ENCODE measurements around the gene PGGT1B.
A peak's percentile ranks its signal among the peaks of the same experiment; 100 is the strongest.
"Not testable (repeated sequence)": the region's sequence is repeated elsewhere in the genome, so short reads cannot be mapped to it uniquely, and the experiment has no call there.

PGGT1B gene

DNA sequence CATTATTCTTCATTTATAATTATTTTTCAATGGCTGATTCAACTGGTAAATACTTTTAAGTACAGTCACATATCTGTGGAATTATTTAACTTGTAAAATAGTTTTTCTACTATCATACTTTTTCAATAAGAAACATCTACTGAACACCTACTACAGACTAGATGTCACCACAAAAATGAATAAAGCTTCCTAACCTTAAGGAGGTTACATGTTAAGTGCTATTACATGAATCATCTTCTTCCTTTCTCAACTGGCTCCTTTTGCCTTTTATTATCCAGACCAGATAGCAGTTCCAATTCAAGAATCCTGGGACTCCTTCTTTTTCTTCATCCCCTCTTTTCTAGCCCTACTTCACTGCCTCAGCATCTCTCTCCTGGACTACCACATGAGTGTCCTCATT is 4.7 kb downstream of the PGGT1B start:
- no peak for DNase-seq

DNA sequence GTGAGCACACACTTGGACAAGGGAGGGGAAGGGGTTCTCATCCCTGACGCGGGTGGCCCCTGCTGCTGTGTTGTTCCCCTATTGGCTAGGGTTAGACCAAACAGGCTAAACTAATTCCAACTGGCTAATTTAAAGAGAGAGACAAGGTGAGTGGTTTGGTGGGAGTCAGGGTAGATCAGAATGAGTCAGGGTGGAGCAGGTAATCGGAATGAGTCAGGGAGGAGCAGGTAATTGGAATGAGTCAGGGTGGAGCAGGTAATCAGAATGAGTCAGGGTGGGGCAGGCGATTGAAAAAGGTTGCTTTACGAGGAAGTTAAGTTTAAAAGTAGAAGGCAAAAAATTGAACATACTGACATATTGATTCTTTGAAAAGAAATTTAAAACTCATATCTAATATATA is 13.3 kb downstream of the PGGT1B start:
- DNase-seq = not testable (repeated sequence)

DNA sequence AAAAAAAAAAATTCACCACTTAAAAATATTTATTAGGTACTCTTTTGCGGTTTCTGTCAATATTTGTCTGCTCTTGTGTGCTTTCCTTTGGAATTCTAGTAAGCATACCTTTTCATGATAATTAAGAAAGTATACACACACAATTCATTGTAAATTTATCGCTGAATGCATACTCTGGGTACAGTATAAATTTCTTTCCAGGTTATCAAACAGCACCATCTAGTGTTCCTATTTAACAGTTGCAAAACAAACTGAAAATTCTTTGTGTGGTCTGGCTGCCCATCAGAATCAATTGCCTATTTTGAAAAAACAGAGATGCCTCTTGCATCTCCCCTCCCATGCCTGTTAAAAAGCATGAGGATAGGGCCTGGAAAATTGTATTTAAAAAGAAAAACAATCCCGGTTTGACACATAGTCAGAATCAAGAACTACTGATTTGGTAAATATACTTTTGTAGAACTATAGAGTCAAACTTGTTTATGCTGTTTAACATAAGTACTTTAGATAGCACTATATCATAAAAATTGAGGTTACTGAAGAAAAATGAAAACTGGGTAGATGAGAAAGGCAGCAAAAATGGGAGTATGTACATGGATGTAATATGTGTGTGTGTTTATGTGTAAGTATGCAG is 16.2 kb downstream of the PGGT1B start:
- peak; percentile 30 for DNase-seq

DNA sequence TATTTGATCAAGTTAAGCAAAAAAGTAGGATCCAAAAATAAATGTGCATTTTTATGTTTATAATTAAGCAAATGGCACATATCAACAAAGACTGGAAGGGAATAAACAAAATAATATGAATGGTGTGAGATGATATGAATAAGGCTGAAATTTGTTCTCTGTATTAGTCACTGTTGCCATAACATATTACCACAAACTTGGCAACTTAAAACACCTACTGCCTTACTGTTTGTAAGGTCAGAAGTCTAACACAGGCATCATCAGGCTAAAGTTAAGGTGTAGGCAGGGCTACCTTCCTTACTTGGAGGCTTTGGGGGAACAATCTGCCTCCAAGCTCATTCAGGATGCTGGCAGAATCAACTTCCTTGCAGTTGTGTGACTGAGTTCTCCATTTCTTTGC is 19.3 kb downstream of the PGGT1B start:
- DNase-seq = no peak

DNA sequence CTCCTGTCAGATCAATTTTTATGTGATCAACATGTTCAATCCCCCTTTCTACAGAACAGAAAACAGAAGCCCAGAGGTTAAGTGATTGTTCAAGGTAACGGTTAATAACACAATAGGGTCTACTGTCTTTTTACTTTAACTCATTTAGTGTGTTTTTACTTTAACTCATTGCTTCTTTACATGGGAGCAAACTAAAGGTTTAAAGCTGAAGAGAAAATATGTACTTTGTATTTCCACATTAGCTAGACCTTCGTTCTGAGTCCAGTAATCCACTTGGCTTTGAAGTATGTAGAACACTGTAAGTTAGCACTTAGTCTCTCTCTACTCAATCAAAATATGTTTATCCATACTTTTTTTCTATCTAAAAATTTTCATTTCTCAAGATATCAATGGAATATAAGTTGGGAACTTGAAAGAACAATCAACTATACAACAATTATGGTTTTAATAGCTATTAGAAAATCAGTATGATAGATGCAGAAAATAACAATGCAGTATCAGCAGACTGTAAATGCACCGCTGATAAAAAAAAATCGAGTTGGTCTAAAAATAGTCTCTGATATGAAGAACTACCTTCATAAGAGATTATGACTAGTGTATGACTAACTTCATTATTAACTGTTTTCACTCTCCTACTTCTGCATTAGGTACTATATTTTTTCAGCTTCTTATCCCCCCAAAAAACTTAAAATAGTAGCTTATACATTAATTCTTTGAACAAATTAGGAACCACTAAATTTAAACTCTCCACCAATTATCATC is 20.6 kb downstream of the PGGT1B start:
- no peak for DNase-seq

DNA sequence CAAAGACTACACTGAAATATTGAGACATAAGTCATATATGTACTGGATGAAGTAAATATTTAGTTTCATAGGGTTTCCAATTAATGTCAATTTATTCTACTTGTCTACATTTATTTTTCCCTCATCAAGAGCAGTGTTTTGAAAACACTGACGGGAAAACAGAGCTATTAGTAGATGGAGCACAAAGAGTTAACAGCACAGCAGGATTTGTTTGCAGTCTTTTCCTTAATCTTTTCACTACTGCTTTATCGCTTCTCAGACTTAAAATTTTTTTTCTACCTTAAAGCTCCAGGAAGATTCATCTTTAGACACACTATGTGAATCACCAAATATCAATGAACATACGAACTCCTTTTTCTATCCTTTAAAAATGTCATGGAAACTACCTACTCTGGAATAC is 25.6 kb downstream of the PGGT1B start:
- DNase-seq = no peak

DNA sequence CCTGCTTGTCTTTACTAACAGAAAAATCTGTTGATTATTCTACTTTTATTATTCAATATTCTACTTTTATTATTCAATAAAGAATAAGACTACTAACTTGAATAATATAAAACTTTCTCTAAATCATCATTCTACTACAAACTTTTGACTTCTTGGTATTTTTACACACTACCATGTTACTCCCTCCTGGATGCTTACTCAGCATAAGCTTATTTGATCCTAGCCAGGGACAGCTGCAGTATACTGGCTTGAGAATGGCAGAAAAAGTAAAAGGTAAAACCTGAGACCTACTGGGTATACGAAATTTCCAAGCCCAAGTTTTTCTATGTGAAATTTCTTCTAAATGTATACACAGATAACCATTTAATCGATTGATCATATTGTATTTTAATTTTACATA is 26.1 kb downstream of the PGGT1B start:
- no peak for DNase-seq

DNA sequence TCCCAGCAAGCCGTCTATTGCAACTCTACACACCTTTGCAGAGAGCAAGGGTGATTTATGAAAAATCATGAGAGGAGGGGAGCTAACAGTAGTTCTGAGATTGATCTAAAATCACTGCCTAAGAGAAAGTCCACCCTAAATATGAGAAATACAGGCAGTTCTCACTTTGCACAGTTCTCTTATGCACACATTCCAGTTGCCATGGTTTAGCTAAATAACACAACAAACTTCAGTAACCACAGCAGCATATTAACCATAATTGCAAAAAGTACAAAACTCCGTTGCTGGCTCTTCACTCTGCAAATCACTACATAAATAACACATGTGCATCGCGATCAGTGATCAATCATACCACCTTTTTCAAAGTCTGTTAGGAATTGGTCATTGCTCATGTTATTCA is 31.1 kb downstream of the PGGT1B start:
- DNase-seq = no peak

DNA sequence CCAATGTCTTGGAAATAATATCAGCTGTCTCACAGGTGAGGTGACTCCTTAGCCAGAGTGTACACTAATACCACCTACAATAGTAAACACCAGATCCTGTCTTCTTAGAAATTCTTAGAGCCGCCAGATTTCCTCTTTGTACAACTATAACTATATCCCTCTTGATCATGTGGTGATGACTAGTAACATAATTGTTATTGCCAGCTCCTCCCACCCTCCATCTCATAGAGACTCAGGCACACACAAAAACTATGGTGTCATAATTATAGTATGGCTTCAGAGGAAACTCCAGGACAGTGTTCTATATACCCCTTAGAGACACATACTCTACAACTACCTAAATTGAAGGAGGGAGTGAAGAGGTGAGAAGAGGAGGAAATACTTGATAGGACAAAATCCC is 33.1 kb downstream of the PGGT1B start:
- no peak for DNase-seq

DNA sequence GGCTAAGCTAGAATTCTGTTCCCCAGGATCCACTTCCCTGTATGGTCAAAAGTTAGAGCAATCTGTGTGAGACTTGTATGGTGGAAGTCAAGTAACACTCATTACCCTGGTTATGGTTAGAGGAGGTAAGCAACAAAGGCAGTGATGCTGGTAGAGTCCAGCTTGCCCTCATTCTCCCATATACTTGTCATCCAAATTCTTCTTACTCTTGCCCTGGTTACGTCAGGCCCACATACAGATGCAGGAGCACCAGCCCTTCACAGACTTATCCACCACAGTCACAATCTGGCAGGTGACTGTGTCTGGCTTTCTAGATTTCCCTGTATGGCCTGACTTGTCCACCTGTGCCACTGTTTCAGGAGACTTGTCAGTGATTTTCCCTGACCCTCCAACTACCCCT is 35.4 kb downstream of the PGGT1B start:
- DNase-seq = no peak

DNA sequence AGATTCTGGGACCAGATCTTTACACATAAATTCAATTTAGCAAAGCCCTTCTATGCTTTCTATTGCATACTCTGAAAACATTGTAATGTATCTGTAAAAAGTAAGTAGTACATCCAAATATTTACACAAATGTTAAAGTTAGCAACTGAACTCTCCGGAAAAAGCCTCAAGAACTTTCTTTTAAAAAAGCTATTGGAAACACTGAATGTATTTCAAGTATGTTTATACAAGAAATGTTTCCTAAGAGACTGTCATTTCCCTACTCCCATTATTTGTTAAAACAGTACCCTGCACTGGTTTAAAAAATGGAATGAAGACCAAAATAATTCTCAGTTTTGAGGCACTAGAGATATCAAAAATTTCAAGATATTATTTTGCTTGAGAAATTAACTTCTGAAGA is 48.1 kb downstream of the PGGT1B start:
- DNase-seq = no peak

DNA sequence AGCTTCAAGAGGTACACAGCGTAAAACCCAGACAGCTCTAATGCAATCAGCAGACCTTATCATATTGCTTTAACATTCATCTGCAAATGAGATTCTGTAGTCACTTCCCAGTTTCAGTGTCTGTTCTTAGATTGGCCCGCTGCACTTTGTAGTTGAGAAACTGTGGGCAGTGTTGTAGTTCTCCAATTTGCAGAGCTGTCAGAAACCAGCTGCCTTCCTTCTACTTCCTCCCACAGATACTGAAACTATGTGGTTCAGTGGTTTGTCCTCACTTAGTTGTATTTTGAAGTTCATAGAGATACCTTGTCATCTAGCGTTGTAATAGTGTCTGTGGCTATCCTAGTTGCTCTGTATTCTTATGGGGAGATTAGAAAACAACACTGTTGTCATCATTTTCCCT is 53.4 kb downstream of the PGGT1B start:
- DNase-seq = no peak

DNA sequence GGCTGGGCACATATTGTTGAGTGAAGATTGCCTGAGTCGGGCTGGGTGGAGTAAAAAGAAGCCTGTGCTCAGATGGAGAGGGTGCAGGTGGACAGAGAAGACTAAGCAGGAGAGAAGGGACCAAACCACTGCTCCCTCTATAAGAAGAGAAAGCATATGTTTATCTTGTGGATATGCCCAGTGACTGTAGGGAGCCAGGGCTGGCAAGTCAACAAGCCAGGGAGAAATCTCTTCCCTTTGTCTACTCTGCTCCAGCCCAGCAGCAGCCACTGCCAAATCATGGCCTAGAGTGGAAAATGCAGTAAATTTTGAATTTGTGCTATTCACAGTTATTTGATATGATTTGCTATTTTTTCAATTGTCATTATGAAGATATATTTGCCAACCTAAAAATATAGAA is 59.7 kb downstream of the PGGT1B start:
- no peak for DNase-seq

DNA sequence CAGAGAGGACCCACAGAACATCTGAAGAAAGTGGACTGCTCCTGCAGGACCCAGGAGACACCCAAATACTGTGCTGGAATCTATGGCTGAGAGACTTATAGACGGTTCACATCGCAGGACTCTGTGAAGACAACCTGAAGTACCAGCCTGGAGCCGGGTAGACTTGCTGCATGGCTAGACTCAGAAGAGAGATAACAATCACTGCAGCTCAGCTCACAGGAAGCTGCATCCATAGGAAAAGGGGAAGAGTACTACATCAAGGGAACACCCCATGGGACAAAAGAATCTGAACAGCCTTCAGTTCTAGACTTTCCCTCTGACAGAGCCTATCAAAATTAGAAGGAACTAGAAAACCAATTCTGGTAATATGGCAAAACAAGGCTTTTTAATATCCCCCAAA is 66.5 kb downstream of the PGGT1B start:
- DNase-seq = no peak

DNA sequence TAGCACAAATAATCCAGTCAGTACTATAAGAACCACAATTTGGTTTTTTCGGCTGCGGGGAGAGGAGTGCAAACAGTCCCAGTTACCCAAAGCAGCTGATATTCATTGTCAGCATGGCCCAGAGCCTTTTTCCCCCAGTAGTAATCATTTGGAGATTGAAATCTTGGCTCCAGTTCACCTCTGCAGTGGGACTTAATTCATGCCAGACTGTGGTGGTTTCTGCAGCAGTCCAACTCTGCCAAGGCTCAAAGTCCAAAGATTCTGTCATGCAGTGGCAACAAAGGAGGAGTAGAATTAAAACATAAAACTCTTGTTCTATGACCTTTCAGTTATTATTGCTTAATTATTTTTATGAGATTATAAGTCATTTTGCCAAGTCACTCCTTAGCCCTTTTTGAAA is 68.0 kb downstream of the PGGT1B start:
- DNase-seq = no peak

DNA sequence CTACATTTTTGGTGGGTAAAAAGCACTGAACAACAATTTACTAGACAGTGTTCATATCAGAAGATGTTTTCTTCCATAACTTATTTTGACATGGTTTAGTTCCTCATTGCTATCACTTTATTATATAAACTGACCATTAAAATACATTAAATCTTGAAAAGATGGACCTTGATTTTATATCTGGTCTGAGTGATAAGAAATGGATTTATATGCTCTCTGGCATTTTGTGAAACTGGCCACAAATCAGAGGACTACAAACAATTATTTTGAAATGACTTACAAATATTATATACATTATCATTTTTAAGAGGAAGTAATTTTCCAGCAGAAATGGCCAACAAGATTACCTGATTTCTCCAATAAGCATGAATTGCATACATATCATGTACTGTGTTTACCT is 69.4 kb downstream of the PGGT1B start:
- DNase-seq = no peak

DNA sequence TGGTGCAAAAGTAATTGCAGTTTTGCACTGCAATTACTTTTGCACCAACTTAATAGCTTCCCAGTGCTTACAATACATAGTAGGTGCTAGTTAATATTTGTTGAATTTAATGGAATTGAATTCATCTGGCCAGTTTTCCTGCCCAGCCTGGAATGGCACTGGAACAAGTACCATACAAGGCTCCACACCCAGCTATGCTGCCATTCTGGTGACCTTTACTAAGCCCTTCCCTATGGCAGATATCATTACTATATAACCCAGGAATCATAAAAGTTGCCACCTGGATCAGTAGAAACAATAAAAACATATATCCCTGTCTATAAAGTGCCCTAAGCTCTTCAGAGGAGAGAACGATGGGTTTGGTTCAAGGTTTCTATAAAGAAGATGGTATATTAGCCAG is 70.6 kb downstream of the PGGT1B start:
- DNase-seq = no peak

DNA sequence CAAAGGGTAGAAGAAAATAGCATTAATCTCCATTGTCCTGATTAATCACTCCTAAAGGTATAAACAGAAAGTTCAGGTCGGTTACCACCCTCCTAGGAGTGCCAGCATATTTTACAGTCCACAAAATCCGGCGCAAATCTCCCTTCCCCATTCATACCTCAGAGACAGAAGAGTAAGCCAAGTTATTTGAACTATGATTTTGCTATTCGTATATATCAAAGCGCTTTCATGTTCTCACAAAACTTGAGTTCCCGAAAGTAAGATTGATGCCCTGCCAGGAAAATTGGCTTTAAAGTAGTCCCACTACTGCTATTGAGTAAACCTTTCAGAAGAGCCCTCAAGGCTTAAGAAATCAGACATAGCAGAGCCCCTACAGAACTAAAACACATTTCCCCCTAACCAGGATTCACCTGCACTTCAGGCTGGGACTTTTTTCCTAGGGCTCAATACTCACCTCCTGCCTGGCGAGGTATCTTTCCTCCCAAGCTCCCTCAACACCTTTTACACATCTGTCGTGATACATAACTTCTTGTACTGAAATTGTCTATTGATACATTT is 71.1 kb downstream of the PGGT1B start:
- DNase-seq = no peak

DNA sequence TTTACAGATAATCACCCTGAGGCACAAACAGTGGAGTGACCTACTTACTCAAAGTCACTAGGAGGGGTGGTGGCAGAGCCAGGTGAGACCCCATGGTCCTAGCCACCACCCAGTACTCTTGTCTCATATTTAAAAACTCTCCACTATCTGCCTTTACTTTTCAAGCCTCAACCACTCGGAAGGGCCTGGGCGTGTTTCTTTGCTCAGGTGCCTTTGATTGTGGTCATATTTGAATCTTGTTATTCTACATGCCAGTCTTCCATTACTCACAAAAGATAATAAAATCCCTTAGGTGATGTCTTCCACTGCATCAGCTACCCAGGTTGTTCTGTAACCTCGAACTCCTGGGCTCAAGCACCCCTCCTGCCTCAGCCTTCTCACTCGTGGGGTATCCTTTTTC is 72.3 kb downstream of the PGGT1B start:
- no peak for DNase-seq

DNA sequence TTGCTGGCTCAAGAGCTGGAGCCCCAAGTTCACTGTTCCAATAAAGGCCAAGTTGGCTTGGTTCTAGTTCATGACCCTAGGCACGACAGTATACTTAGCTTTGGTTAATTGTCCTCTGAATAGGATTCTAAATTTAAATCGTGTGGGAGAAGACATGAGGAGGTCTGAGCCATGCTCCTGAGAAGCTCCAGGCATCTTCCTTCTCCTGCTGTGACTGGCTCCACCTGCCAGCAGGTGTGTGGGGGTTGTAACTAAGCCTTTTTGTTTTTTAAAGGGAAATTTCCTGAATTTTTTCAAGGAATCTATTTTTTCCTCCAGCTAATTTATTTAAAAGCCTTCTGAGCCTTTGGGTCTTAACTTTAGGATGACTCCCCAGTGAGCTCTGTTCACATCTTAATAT is 72.8 kb downstream of the PGGT1B start:
- DNase-seq = no peak

DNA sequence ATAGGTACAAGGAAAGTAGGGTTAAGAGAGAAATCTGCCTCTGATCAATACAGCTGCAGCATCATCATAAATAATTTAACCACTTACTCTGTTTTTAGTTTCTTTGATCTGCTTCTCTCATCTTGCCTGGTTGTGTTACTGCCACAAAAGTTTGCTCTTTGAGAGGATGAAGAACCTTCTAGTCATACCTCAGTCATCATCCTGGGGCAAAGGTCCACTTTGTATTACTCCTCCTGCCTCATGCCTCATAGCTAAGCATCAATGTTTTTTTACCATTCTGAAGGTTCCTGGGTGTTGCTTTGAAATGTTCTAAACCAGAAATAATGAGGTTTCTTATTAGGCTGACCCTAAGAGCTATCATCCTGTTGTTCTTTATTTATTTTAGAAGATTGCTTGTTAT is 75.9 kb downstream of the PGGT1B start:
- DNase-seq = no peak

DNA sequence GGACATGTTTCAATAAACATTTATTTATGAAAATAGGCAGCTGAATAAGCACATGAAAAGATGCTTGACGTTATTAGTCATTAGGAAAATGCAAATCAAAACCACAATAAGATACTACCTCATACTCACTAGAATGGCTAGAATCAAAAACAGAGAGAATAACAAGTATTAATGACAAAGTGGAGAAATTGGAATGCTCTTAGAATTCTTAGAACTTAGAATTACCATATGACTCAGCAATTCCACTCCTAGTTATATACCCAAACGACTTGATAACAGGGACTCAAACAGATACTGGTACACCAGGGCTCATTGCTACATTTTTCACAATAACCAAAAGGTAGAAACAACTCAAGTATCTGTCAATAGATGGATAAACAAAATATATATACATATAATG is 77.9 kb downstream of the PGGT1B start:
- no peak for DNase-seq

DNA sequence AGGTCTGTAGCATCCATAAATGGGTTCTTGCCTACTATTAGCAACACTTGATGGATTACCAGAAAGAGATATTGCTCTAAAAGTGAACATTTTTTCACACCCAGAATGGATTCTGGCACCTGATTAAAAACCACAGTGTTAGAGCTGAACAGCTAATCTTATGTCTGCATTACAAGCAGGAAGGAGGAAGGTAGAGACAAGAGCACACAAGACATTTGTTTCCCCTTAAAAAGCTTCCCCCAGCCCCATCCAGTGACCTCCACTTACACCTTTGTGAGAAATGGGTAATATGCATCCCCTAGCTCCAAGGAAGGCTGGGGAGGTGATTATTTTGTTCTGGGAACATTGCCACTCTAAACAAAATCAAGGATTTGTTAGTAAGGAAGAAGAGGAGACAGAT is 80.9 kb downstream of the PGGT1B start:
- DNase-seq = no peak

DNA sequence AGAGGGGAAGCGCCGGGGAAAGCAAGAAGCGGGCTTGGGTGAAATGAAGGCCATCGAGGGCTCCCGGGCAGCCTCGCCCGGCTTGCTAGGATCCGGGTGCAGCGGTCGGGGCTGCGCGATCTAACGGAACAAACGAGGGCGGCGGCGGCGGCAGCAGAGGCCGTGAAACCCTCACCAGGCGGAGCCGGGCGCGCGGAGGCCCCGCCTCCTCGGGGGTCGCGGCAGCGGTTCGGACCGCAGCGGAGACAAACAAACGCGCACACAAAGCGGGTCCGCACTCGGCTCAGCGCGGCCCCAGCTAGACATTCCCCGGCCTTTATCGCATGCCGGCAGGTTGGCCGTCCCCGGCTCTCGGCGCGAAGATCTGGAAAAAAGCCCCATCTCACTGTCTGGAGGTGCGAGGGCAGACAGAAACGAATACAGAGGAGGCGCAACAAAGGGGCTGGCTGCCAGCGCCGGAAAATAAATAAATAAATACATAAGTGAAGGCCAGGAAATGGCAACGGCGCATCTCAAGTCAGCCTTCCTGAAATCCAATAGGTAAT is 82.4 kb downstream of the PGGT1B start:
- peak; percentile 19 for DNase-seq
